ENCODE measurements around the gene CNNM2. TPM values are rescaled to one million over a fixed set of nuclear protein-coding genes. Genes with fewer than 3 reads are reported as not detected.

The CNNM2 gene
- total RNA-seq: 10 to 100 TPM in 3 of 5 donors, 1 to 10 TPM in 2; 5.3 to 45.5 (median 15.2) TPM
- polyA plus RNA-seq: 1 to 10 TPM in 2 of 3 donors, under 1 TPM in 1; 0.76 to 1.6 (median 1.3) TPM
- long read RNA-seq, donor 1: 0 reads
- long read RNA-seq, donor 2, full-length matches to known transcripts: 1 of 1 reads
- long read RNA-seq, donor 2, partial matches to known transcripts: 0 of 1 reads
- long read RNA-seq, donor 2, other reads (novel, unspliced or antisense): 0 of 1 reads
- long read RNA-seq, donor 3, partial matches to known transcripts: 0 of 2 reads
- long read RNA-seq, donor 3, other reads (novel, unspliced or antisense): 0 of 2 reads
- long read RNA-seq, donor 4: 0 reads
- long read RNA-seq, donor 5, full-length matches to known transcripts: 2 of 2 reads
- long read RNA-seq, donor 5, partial matches to known transcripts: 0 of 2 reads
- long read RNA-seq, donor 5, other reads (novel, unspliced or antisense): 0 of 2 reads
- long read RNA-seq, donor 6: 0 reads
- long read RNA-seq, donor 7, partial matches to known transcripts: 0 of 1 reads
- long read RNA-seq, donor 7, other reads (novel, unspliced or antisense): 0 of 1 reads
- long read RNA-seq, donor 8, full-length matches to known transcripts: 1 of 1 reads
- long read RNA-seq, donor 8, partial matches to known transcripts: 0 of 1 reads
- long read RNA-seq, donor 8, other reads (novel, unspliced or antisense): 0 of 1 reads
- long read RNA-seq, donor 9: 0 reads
- long read RNA-seq, donor 10, partial matches to known transcripts: 20 of 20 reads
- long read RNA-seq, donor 10, other reads (novel, unspliced or antisense): 0 of 20 reads

DNA sequence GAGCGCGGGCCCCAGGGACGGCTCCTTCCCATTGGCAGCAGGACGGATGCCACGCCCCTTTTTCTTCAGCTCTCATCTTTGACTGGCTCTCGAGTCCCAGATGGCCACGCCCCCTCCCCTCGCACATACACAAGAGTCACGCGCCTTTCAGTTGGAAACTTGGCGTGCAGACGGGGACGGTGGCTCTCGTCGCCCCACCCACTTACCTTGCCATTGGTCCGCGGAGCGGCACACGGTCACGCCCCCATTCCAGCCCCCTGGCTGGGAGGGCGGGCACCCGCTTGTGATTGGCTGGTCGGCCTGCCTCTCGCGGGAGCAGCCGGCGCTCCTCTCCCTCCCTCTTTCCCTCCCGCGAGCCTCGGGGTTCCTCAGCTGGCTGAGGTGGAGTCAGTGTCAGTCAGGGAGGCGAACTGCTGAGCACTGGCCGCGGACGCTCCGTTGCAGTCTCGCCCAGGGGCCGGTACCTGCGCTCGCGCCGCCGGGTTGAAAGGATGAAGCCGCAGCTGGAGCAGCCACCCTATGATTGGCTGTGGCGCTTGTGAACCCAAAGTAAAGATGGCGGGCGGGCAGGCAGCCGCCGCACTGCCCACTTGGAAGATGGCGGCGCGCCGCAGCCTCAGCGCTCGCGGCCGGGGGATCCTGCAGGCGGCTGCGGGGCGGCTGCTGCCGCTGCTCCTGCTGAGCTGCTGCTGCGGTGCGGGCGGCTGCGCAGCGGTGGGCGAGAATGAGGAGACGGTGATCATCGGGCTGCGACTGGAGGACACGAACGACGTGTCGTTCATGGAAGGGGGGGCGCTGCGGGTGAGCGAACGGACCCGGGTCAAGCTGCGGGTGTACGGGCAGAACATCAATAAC is at the start of gene CNNM2:
Gene CNNM2 (plus strand): TSS at position 333 of the 855 bp plus-strand sequence. CDS start 187 bp downstream, at position 520.
- TF ChIP-seq POLR2A (IDR thresholded peaks at IDR 0.05): no peak
- TF ChIP-seq, protein P1, sequence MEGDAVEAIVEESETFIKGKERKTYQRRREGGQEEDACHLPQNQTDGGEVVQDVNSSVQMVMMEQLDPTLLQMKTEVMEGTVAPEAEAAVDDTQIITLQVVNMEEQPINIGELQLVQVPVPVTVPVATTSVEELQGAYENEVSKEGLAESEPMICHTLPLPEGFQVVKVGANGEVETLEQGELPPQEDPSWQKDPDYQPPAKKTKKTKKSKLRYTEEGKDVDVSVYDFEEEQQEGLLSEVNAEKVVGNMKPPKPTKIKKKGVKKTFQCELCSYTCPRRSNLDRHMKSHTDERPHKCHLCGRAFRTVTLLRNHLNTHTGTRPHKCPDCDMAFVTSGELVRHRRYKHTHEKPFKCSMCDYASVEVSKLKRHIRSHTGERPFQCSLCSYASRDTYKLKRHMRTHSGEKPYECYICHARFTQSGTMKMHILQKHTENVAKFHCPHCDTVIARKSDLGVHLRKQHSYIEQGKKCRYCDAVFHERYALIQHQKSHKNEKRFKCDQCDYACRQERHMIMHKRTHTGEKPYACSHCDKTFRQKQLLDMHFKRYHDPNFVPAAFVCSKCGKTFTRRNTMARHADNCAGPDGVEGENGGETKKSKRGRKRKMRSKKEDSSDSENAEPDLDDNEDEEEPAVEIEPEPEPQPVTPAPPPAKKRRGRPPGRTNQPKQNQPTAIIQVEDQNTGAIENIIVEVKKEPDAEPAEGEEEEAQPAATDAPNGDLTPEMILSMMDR (IDR thresholded peaks at IDR 0.05): peak in 1 of 7 experiments; percentile 4
- TF ChIP-seq POLR2AphosphoS5 (IDR thresholded peaks at IDR 0.05): peak; percentile 8 to 81 (median 42)
- no peaks in the 10 kb centered on the region for H3K9me3 ChIP-seq
- peak within 1 kb of the TSS; percentile 79 to 98 (median 88) for H3K4me3 ChIP-seq
- H3K27ac ChIP-seq: peak within 1 kb of the TSS; percentile 82 to 96 (median 92)
- intact Hi-C loops (cut with DNase I; ENCODE audit: low total_unique reads): loop anchor here (2.0 to 5.0 kb wide), 2 partner anchors 149 to 327 kb away; partner anchors contain the start of gene RPEL1
- 0% methylated on average over 51 to 80 of the region's 80 CpGs for WGBS, 5 donors
- H3K4me1 ChIP-seq: peaks cover 28 to 58% (median 48%) of the 10 kb centered on the region in 4 donors
- H3K36me3 ChIP-seq: no peaks in the 10 kb centered on the region
- H3K27me3 ChIP-seq: no peaks in the 10 kb centered on the region
- DNase-seq: peak; percentile 100

DNA sequence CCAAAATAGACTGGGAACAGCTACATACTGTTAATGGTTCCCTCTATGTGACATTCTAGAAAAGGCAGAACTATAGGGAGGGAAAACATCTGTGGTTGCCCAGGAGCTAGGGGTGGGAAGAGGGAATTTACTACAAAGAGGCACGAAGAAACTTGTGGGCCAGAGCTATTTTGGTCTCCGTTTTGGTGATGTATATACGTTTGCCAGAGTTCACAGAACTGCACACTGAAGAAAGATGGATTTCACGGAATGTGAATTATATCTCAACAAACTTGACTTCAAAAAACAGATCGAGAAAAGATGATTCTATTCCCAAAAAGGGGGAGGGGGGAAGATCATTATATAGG is 49.2 kb upstream of the CNNM2 start:
- Histone ChIP-seq H3K27me3 (peaks cover 0 to 20% (median 4%) of the 10 kb centered on the region in 3 donors), H3K4me3 (peak overlapping the region; percentile 51 to 61 (median 56)), H3K4me1 (peaks cover 0 to 20% (median 13%) of the 10 kb centered on the region in 4 donors), H3K9me3 (no peaks in the 10 kb centered on the region), H3K36me3 (peaks cover 0 to 10% (median 5%) of the 10 kb centered on the region in 4 donors), H3K27ac (peak overlapping the region in 2 of 5 donors; percentile 54 to 75)
- no peak for TF ChIP-seq POLR2AphosphoS5 (IDR thresholded peaks at IDR 0.05)
- no peak for TF ChIP-seq EP300 (IDR thresholded peaks at IDR 0.05)
- TF ChIP-seq, protein P1 (IDR thresholded peaks at IDR 0.05): no peak
- TF ChIP-seq POLR2A (IDR thresholded peaks at IDR 0.05): no peak
- intact Hi-C loops (cut with DNase I; ENCODE audit: low total_unique reads): no loop called here
- DNase-seq: peak in 1 of 2 donors; percentile 30
- 30 to 39% (median 34%) methylated on average over 5 of the region's 5 CpGs for WGBS, 5 donors

DNA sequence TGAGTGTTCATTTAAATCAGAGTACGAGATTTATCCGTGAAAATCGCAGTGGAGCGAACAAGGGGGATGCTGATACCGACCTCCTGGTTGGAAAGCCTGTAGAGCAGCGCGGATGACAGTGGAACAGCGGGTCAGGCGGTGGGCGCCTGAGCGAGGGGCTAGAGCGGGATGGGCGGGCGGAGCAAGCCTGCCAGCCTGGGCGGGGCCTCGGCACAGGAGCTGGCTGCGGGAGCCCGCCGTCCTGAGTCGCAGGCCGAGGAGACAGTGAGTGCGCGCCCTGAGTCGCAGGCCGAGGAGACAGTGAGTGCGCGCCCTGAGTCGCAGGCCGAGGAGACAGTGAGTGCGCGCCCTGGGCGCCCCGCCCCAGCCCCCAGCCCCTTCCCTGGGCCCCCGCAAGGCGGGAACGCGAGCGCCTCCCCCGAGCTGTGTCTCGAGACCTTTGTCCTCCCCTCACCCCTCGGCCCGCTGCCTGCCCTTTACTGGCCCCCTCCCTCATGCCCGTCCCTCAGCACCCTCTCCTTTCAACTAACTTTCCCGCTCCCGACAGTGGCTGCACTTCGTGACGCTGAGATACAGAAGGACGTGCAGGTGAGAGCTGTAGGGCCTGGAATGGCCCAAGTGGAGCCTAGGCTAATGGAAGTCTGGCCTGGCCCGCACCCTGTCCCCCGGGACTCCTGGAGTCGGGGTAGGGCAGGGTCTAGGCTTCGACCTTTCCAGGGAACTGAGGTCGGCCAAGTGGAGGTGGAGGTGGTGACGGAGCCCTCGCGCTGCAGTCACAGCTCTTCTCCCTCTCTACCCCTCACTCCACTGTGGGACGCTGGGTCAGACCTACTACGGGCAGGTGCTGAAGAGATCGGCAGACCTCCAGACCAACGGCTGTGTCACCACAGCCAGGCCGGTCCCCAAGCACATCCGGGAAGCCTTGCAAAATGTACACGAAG is 48.6 kb upstream of the CNNM2 start, which contains the start of gene AS3MT:
Gene AS3MT (plus strand): TSS at position 213 of the 941 bp plus-strand sequence. CDS start 123 bp downstream, at position 336.
- intact Hi-C loops (cut with DNase I; ENCODE audit: low total_unique reads): no loop called here
- H3K4me1 ChIP-seq: peaks cover 0 to 20% (median 13%) of the 10 kb centered on the region in 4 donors

More for the DNA sequence above, 48.6 kb upstream of the CNNM2 start, which contains the start of gene AS3MT:
- peak within 1 kb of the TSS in 3 of 5 donors; percentile 22 to 75 (median 54) for H3K27ac ChIP-seq
- H3K9me3 ChIP-seq: no peaks in the 10 kb centered on the region
- 5 to 7% (median 6%) methylated on average over 27 to 63 of the region's 63 CpGs for WGBS, 5 donors
- H3K4me3 ChIP-seq: peak within 1 kb of the TSS; percentile 51 to 61 (median 56)
- peaks cover 0 to 20% (median 4%) of the 10 kb centered on the region in 3 donors for H3K27me3 ChIP-seq
- H3K36me3 ChIP-seq: peaks cover 0 to 8% (median 3%) of the 10 kb centered on the region in 4 donors
- TF ChIP-seq POLR2A (IDR thresholded peaks at IDR 0.05) (no peak), POLR2AphosphoS5 (IDR thresholded peaks at IDR 0.05) (no peak), EP300 (IDR thresholded peaks at IDR 0.05) (no peak)
- TF ChIP-seq, protein P1 (IDR thresholded peaks at IDR 0.05): no peak
- DNase-seq: peak in 1 of 2 donors; percentile 81
